ENCODE results near the gene MRGPRD.

DNA sequence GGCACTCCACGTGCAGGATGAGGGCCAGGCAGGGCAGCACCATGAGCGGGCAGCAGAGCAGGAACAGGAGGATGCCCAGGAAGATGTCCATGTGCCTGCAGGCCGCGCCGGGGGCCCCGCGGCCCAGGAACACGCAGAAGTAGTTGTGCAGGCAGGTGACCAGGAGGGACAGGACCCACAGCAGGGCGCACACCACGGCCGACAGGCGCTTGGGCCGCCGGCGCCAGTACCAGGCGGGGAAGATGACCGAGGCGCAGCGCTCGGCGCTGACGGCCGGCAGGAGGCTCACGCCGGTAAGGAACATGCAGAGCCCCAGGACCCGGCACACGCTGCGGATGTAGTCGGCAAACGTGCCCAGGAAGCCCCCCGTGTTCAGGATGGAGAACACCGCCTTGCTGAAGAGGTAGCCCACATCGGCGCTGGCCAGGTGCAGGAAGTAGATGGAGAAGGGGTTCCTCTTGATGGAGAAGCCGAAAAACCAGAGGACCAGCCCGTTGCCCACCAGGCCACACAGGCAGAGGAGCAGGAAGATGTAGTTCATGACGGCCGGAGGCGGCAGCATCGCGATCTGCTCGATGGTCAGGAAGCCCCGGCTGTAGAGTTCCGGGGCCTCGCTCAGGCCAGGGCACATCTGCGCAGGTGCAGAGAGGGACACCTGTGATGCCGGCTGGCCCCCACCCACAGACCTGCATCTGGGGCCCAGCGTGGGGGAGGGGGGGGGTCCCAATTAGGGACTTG is 25.0 kb upstream of the MRGPRD start:
- TF ChIP-seq CTCF (conservative IDR thresholded peaks at IDR 0.05) (no peak), ZFX (IDR thresholded peaks at IDR 0.05) (no peak)
